Peyer's patch (tissue), 4 donors: Measurements from ENCODE around the gene RAB3B.

ENCODE experiments used
- POLR2A ChIP-seq, 2 donors: fragments of 450-650 bp; IDR thresholded peaks; one replicate each; pipeline ENCODE4 v1.5.1; 2017; ENCODE audit warnings: antibody characterized with exemption in 2 of 2, mild to moderate bottlenecking in 2 of 2, moderate library complexity in 2 of 2
- TF ChIP-seq, protein P1 (sequence below), 6 experiments: fragments of 450-650 bp in 4 of 6; fragments of 200-600 bp in 2 of 6; sonication (generic) in 1 of 6; IDR thresholded peaks; one replicate each; pipeline ENCODE4 v1.5.1; 2017 to 2019; ENCODE audit warnings: antibody characterized with exemption in 6 of 6, mild to moderate bottlenecking in 3 of 6, moderate library complexity in 1 of 6

DNA sequence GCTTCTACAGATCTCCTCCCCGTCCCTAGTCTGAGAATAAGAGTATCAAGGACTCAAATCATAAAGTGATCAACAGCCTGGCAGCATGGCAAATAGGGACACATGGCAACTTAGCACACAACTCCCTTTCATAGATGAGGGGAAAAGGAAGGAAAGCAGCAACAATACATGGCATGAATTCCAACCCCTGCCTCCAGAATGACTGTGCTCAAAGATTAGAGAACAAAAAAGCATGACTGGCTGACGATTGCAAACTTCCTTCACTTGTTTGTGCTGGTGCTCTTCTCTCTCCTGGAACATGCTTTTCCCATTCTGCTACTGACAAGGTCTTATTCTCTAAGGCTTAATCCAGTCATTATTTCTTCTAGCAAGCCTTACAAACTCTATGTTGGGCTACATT is 31.6 kb upstream of the RAB3B start:
- TF ChIP-seq, protein P1, sequence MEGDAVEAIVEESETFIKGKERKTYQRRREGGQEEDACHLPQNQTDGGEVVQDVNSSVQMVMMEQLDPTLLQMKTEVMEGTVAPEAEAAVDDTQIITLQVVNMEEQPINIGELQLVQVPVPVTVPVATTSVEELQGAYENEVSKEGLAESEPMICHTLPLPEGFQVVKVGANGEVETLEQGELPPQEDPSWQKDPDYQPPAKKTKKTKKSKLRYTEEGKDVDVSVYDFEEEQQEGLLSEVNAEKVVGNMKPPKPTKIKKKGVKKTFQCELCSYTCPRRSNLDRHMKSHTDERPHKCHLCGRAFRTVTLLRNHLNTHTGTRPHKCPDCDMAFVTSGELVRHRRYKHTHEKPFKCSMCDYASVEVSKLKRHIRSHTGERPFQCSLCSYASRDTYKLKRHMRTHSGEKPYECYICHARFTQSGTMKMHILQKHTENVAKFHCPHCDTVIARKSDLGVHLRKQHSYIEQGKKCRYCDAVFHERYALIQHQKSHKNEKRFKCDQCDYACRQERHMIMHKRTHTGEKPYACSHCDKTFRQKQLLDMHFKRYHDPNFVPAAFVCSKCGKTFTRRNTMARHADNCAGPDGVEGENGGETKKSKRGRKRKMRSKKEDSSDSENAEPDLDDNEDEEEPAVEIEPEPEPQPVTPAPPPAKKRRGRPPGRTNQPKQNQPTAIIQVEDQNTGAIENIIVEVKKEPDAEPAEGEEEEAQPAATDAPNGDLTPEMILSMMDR (IDR thresholded peaks at IDR 0.05), result no peak
- TF ChIP-seq POLR2A (IDR thresholded peaks at IDR 0.05), result no peak
